ENCODE measurements around the gene DNTT.

DNTT gene

DNA sequence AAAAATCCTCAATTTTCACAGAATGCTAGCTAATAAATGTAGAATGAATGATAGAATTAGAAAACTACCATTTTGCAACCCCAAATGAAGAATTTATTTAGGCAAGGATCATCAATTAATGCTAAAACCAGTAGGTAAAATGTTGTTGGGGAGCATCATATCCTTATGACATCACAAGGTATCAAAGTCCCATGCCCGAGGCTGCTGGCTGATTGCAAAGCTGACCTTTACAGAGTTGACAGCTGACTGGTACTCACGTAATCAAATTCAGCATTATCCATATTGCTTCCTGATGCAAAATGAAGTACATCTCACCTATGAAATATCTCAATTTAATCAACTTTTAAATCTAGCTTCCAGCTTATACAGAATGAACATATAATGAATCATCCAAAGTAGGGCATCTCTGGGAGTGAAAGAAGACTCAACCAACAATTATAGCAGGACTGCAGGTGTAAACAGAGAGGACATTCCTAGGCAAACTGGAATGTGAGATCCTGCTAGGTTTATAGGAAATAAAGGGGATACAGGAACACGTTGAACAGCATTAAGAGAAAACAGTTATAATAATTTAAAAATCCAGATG, 22.7 kb upstream of the DNTT start:
- Histone ChIP-seq H3K4me1 (ENCODE audit: control insufficient read depth, insufficient read depth, low read length) (no peaks in the 10 kb centered on the region), H3K36me3 (ENCODE audit: control insufficient read depth in 2 of 2, insufficient read depth in 1 of 2, low read length in 2 of 2) (no peaks in the 10 kb centered on the region), H3K27ac (ENCODE audit: extremely low read depth, low read depth, low read length) (no peak overlapping the region), H3K9me3 (ENCODE audit: control insufficient read depth, insufficient read depth, low read depth, low read length) (no peaks in the 10 kb centered on the region), H3K4me3 (ENCODE audit: low read depth, low read length) (no peak overlapping the region)
- CTCF ChIA-PET: interaction anchor here (1.3 kb wide), 1 partner anchor 52 kb away, joined by 5 read pairs; no protein-coding TSS in a partner anchor
- TF ChIP-seq ZSCAN5A (tag by site-specific recombination; IDR thresholded peaks at IDR 0.05) (no peak), WT1 (tag by site-specific recombination; IDR thresholded peaks at IDR 0.05) (no peak), ZBTB6 (tag by site-specific recombination; IDR thresholded peaks at IDR 0.05) (no peak), ZFP69B (tag by site-specific recombination; IDR thresholded peaks at IDR 0.05) (no peak), KLF16 (tag by site-specific recombination; IDR thresholded peaks at IDR 0.05) (no peak), ZNF366 (tag by site-specific recombination; conservative IDR thresholded peaks at IDR 0.05) (no peak)
- POLR2A ChIA-PET: no interaction called here

DNA sequence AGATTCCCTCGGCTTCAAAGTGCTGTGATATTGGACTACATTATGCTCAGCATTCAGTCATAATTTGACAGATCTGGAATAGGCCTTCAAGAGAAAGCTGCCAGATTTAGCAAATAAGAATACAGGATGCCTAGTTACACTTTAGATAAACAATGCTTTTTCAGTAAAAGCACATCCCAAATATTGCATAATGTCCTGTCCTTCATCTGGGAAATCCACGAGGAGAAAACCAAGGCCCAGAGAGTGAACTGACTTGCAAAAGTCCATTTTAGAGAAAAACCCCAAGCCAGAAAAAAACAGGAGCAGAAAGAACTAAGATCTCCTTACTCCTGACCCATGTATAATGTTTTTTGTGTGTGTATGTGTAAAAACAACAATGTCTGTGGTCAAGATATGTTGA, 20.9 kb upstream of the DNTT start:
- ChIA-PET CTCF (interaction anchor here (2.2 kb wide), 1 partner anchor 54 kb away, joined by 10 read pairs; no protein-coding TSS in a partner anchor), POLR2A (no interaction called here)
- no peaks in the 10 kb centered on the region for H3K9me3 ChIP-seq (ENCODE audit: control insufficient read depth, insufficient read depth, low read depth, low read length)
- no peaks in the 10 kb centered on the region for H3K36me3 ChIP-seq (ENCODE audit: control insufficient read depth in 2 of 2, insufficient read depth in 1 of 2, low read length in 2 of 2)
- H3K4me3 ChIP-seq (ENCODE audit: low read depth, low read length): no peak overlapping the region
- H3K4me1 ChIP-seq (ENCODE audit: control insufficient read depth, insufficient read depth, low read length): no peaks in the 10 kb centered on the region; the same call in 1 of the 2 replicates
- H3K27ac ChIP-seq (ENCODE audit: extremely low read depth, low read depth, low read length): no peak overlapping the region
- TF ChIP-seq GLIS1 (tag by site-specific recombination; IDR thresholded peaks at IDR 0.05): no peak
- no peak for TF ChIP-seq ZBTB48 (tag by site-specific recombination; IDR thresholded peaks at IDR 0.05)
- no peak for TF ChIP-seq SP3 (tag by site-specific recombination; IDR thresholded peaks at IDR 0.05)
- no peak for TF ChIP-seq ZNF350 (tag by site-specific recombination; IDR thresholded peaks at IDR 0.05)
- TF ChIP-seq, protein P1, sequence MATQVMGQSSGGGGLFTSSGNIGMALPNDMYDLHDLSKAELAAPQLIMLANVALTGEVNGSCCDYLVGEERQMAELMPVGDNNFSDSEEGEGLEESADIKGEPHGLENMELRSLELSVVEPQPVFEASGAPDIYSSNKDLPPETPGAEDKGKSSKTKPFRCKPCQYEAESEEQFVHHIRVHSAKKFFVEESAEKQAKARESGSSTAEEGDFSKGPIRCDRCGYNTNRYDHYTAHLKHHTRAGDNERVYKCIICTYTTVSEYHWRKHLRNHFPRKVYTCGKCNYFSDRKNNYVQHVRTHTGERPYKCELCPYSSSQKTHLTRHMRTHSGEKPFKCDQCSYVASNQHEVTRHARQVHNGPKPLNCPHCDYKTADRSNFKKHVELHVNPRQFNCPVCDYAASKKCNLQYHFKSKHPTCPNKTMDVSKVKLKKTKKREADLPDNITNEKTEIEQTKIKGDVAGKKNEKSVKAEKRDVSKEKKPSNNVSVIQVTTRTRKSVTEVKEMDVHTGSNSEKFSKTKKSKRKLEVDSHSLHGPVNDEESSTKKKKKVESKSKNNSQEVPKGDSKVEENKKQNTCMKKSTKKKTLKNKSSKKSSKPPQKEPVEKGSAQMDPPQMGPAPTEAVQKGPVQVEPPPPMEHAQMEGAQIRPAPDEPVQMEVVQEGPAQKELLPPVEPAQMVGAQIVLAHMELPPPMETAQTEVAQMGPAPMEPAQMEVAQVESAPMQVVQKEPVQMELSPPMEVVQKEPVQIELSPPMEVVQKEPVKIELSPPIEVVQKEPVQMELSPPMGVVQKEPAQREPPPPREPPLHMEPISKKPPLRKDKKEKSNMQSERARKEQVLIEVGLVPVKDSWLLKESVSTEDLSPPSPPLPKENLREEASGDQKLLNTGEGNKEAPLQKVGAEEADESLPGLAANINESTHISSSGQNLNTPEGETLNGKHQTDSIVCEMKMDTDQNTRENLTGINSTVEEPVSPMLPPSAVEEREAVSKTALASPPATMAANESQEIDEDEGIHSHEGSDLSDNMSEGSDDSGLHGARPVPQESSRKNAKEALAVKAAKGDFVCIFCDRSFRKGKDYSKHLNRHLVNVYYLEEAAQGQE (tag by site-specific recombination; IDR thresholded peaks at IDR 0.05): no peak
- TF ChIP-seq GLI2 (tag by site-specific recombination; IDR thresholded peaks at IDR 0.05; ENCODE audit: borderline replicate concordance, low read depth): no peak
- no peak for TF ChIP-seq ZNF76 (tag by site-specific recombination; IDR thresholded peaks at IDR 0.05; ENCODE audit: borderline replicate concordance, low read depth)
- no peak for TF ChIP-seq ZNF660 (tag by site-specific recombination; IDR thresholded peaks at IDR 0.05)
- no peak for TF ChIP-seq ZNF580 (tag by site-specific recombination; IDR thresholded peaks at IDR 0.05)
- no peak for TF ChIP-seq ZNF280C (tag by site-specific recombination; IDR thresholded peaks at IDR 0.05)
- no peak for TF ChIP-seq ELK4 (IDR thresholded peaks at IDR 0.05; ENCODE audit: borderline replicate concordance, low read depth, low read length)
- TF ChIP-seq YY1 (tag by site-specific recombination; IDR thresholded peaks at IDR 0.05): no peak
- no peak for TF ChIP-seq SCRT1 (tag by site-specific recombination; IDR thresholded peaks at IDR 0.05; ENCODE audit: borderline replicate concordance)
- no peak for TF ChIP-seq ZNF704 (tag by site-specific recombination; IDR thresholded peaks at IDR 0.05)
- TF ChIP-seq KLF16 (tag by site-specific recombination; IDR thresholded peaks at IDR 0.05): no peak
- TF ChIP-seq ZNF341 (tag by site-specific recombination; IDR thresholded peaks at IDR 0.05; ENCODE audit: low read depth): no peak
- TF ChIP-seq, protein P2, sequence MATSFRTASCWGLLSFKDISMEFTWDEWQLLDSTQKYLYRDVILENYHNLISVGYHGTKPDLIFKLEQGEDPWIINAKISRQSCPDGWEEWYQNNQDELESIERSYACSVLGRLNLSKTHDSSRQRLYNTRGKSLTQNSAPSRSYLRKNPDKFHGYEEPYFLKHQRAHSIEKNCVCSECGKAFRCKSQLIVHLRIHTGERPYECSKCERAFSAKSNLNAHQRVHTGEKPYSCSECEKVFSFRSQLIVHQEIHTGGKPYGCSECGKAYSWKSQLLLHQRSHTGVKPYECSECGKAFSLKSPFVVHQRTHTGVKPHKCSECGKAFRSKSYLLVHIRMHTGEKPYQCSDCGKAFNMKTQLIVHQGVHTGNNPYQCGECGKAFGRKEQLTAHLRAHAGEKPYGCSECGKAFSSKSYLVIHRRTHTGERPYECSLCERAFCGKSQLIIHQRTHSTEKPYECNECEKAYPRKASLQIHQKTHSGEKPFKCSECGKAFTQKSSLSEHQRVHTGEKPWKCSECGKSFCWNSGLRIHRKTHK (tag by site-specific recombination; IDR thresholded peaks at IDR 0.05): no peak

Data from HEK293 (cell line).